PC-9 (cell line): ENCODE results near the gene KIF22.

Experiments used
- CTCF ChIP-seq: fragments of 200-600 bp; sonication (generic); conservative IDR thresholded peaks from 2 replicates; pipeline ENCODE4 v1.6.1; 2017; ENCODE audit warnings: mixed run types, antibody characterized with exemption, mild to moderate bottlenecking, moderate library complexity
- EZH2 ChIP-seq: fragments of 200-600 bp; sonication (generic); IDR thresholded peaks from 2 replicates; pipeline ENCODE4 v1.8.0; 2017; ENCODE audit warnings: antibody characterized with exemption, low read depth

GRCh38 chr16:29809850-29810698 lies 19.5 kb downstream of the KIF22 start:
- TF ChIP-seq CTCF (no peak), EZH2 (no peak)
